GM21529 (cell line): ENCODE data around the gene GNAI2.
A peak's percentile ranks its signal among the peaks of the same experiment; 100 is the strongest.

ENCODE experiments used
- ATAC-seq: cut with Tn5 transposase; IDR thresholded peaks from one replicate; pipeline ENCODE4 v1.9.1; 2021; ENCODE audit not compliant: unreplicated experiment

Gene GNAI2

GRCh38 chr3:50262778-50263177 is 26.8 kb downstream of the GNAI2 start:
- ATAC-seq = no peak

GRCh38 chr3:50263478-50264382 is 27.7 kb downstream of the GNAI2 start:
- ATAC-seq = no peak

- ATAC-seq = no peak
Observed at GRCh38 chr3:50264383-50264963, 28.5 kb downstream of the GNAI2 start.

GRCh38 chr3:50264964-50265485 is 29.0 kb downstream of the GNAI2 start:
- ATAC-seq = no peak

GRCh38 chr3:50265571-50265970 is 29.6 kb downstream of the GNAI2 start:
- no peak for ATAC-seq

GRCh38 chr3:50266017-50266416 is 30.0 kb downstream of the GNAI2 start:
- no peak for ATAC-seq

- ATAC-seq = no peak
Observed at GRCh38 chr3:50266836-50267235, 30.8 kb downstream of the GNAI2 start.

GRCh38 chr3:50267280-50267913 is 31.4 kb downstream of the GNAI2 start:
- ATAC-seq = no peak

GRCh38 chr3:50268276-50268675 is 32.3 kb downstream of the GNAI2 start:
- ATAC-seq = no peak

- no peak for ATAC-seq
Observed at GRCh38 chr3:50268703-50269451, 32.9 kb downstream of the GNAI2 start, which contains the start of gene SEMA3B. Gene SEMA3B (plus strand): TSS chr3:50269147. CDS start chr3:50269241, 94 bp downstream.

- no peak for ATAC-seq
Observed at GRCh38 chr3:50269460-50269859, 33.5 kb downstream of the GNAI2 start.

GRCh38 chr3:50269977-50270413 is 34.0 kb downstream of the GNAI2 start:
- ATAC-seq = no peak

- no peak for ATAC-seq
Observed at GRCh38 chr3:50270422-50271224, 34.6 kb downstream of the GNAI2 start.

- no peak for ATAC-seq
Observed at GRCh38 chr3:50271314-50271936, 35.4 kb downstream of the GNAI2 start.

- peak; percentile 5 for ATAC-seq
Observed at GRCh38 chr3:50272538-50272910, 36.5 kb downstream of the GNAI2 start.

GRCh38 chr3:50272911-50273688 is 37.1 kb downstream of the GNAI2 start:
- ATAC-seq = peak; percentile 88

- ATAC-seq = no peak
Observed at GRCh38 chr3:50273689-50274065, 37.7 kb downstream of the GNAI2 start.

- ATAC-seq = no peak
Observed at GRCh38 chr3:50274371-50275104, 38.5 kb downstream of the GNAI2 start.
